Cardiac muscle cell (in vitro differentiated cells and primary cell): ENCODE measurements around the gene ADCY10. TPM values are rescaled to one million over a fixed set of nuclear protein-coding genes. Genes with fewer than 3 reads are reported as not detected.
"Not testable (repeated sequence)": the region's sequence is repeated elsewhere in the genome, so short reads cannot be mapped to it uniquely, and the experiment has no call there.

ENCODE experiments used
- DNase-seq, 2 donors: peaks; one replicate each; pipeline versions ENCODE4 v3.0.0 to v3.0.0-alpha.2; 2010 to 2017; ENCODE audit warnings: low read depth in 1 of 2, low spot score in 1 of 2
- H3K27ac ChIP-seq: fragments of 200-600 bp; sonication (generic); 2 replicates; pipeline ENCODE4 v1.5.1; 2016
- H3K27me3 ChIP-seq: fragments of 200-600 bp; sonication (generic); 2 replicates; pipeline ENCODE4 v1.6.0; 2016; ENCODE audit warnings: control low read depth
- H3K36me3 ChIP-seq: fragments of 200-600 bp; sonication (generic); 2 replicates; pipeline ENCODE4 v1.5.1; 2016; ENCODE audit warnings: control low read depth
- H3K4me1 ChIP-seq: fragments of 200-600 bp; sonication (generic); 2 replicates; pipeline ENCODE4 v1.8.1; 2017; ENCODE audit warnings: low read depth, mild to moderate bottlenecking, mixed run types
- H3K4me3 ChIP-seq: fragments of 200-600 bp; sonication (generic); 2 replicates; pipeline ENCODE4 v1.5.1; 2016; ENCODE audit warnings: mild to moderate bottlenecking
- H3K9me3 ChIP-seq: fragments of 200-600 bp; sonication (generic); 2 replicates; pipeline ENCODE4 v1.5.1; 2017; ENCODE audit warnings: low read depth, mild to moderate bottlenecking, control low read depth
- CTCF ChIP-seq: IDR thresholded peaks from 2 replicates; pipeline ENCODE4 v1.5.1; 2012; ENCODE audit warnings: low read depth, mild to moderate bottlenecking, low read length
- polyA plus RNA-seq: library from polyadenylated mRNA; unstranded; fragments of >200 nt; fragmentation: Nextera tagmentation; extraction: Ambion mirVana; gene quantifications from 2 replicates; pipeline ENCODE4 v1.2.1, GENCODE V29; 2016
- total RNA-seq: library from RNA; depleted of rRNA; stranded (reverse); fragments of >200 nt; gene quantifications from 2 replicates; pipeline ENCODE4 v1.2.3, GENCODE V29; 2016

Gene ADCY10
- total and polyA plus RNA-seq, 2 experiments from 2014 or later, result 0.69 to 0.82 TPM

- Histone ChIP-seq H3K27me3 (no peaks in the 10 kb centered on the region), H3K4me3 (no peak overlapping the region), H3K9me3 (no peaks in the 10 kb centered on the region), H3K4me1 (peaks cover 17% of the 10 kb centered on the region), H3K27ac (no peak overlapping the region), H3K36me3 (no peaks in the 10 kb centered on the region)
- no peak for DNase-seq
- no peak for TF ChIP-seq CTCF
These were observed 37.2 kb downstream of the ADCY10 start for GRCh38 chr1:167876597-167877175.

- no peak for DNase-seq
- Histone ChIP-seq H3K9me3 (no peaks in the 10 kb centered on the region), H3K4me3 (no peak overlapping the region), H3K36me3 (no peaks in the 10 kb centered on the region), H3K4me1 (peaks cover 29% of the 10 kb centered on the region), H3K27ac (peak overlapping the region; percentile 93), H3K27me3 (no peaks in the 10 kb centered on the region)
- TF ChIP-seq CTCF, result no peak
These were observed 42.6 kb downstream of the ADCY10 start for GRCh38 chr1:167871331-167871730.

GRCh38 chr1:167869157-167870001, 44.6 kb downstream of the ADCY10 start:
- H3K4me3 ChIP-seq, H3K27me3 ChIP-seq, H3K36me3 ChIP-seq, H3K9me3 ChIP-seq: not testable (repeated sequence)
- peak overlapping the region; percentile 93 for H3K27ac ChIP-seq
- DNase-seq, result peak in 1 of 2 donors; percentile 16
- peaks cover 29% of the 10 kb centered on the region for H3K4me1 ChIP-seq

GRCh38 chr1:167866739-167867414, 47.1 kb downstream of the ADCY10 start:
- not testable (repeated sequence) for H3K27ac ChIP-seq, H3K9me3 ChIP-seq, DNase-seq, H3K36me3 ChIP-seq, H3K4me3 ChIP-seq, H3K27me3 ChIP-seq
- H3K4me1 ChIP-seq, result peaks cover 29% of the 10 kb centered on the region

GRCh38 chr1:167866326-167866725, 47.6 kb downstream of the ADCY10 start:
- DNase-seq, H3K9me3 ChIP-seq, H3K4me3 ChIP-seq, H3K27ac ChIP-seq, H3K27me3 ChIP-seq, H3K36me3 ChIP-seq: not testable (repeated sequence)
- peaks cover 24% of the 10 kb centered on the region for H3K4me1 ChIP-seq

GRCh38 chr1:167865804-167866308, 48.1 kb downstream of the ADCY10 start:
- not testable (repeated sequence) for H3K9me3 ChIP-seq, H3K36me3 ChIP-seq, H3K27ac ChIP-seq, H3K4me3 ChIP-seq, H3K27me3 ChIP-seq
- H3K4me1 ChIP-seq, result peaks cover 20% of the 10 kb centered on the region
- peak in 1 of 2 donors; percentile 79 for DNase-seq

- not testable (repeated sequence) for H3K4me3 ChIP-seq, DNase-seq
- peaks cover 14% of the 10 kb centered on the region for H3K4me1 ChIP-seq
These were observed 48.7 kb downstream of the ADCY10 start for GRCh38 chr1:167865193-167865592.

More at GRCh38 chr1:167865193-167865592, 48.7 kb downstream of the ADCY10 start:
- H3K36me3 ChIP-seq, H3K27me3 ChIP-seq, H3K9me3 ChIP-seq, H3K27ac ChIP-seq: not testable (repeated sequence)
